Osteoblast (primary cell): ENCODE data around the gene PLCB4. TPM values are rescaled to one million over a fixed set of nuclear protein-coding genes. Genes with fewer than 3 reads are reported as not detected.

Experiments
- DNase-seq: peaks from one replicate; pipeline ENCODE4 v3.0.0; 2011; ENCODE audit warnings: low spot score, mixed read lengths; ENCODE audit not compliant: insufficient read length; ENCODE audit errors: missing footprints
- H2AFZ ChIP-seq: 2 replicates; pipeline ENCODE4 v1.6.0; 2011; ENCODE audit warnings: mild to moderate bottlenecking, low read length
- H3K27ac ChIP-seq: 2 replicates; pipeline ENCODE4 v1.5.1; 2011; ENCODE audit warnings: mild to moderate bottlenecking, low read depth, low read length, moderate library complexity
- H3K27me3 ChIP-seq: 2 replicates; pipeline ENCODE4 v1.6.0; 2012; ENCODE audit warnings: mild to moderate bottlenecking, control low read depth, inconsistent platforms, low read length, moderate library complexity; ENCODE audit not compliant: insufficient read depth
- H3K36me3 ChIP-seq: 2 replicates; pipeline ENCODE4 v1.5.1; 2011; ENCODE audit warnings: mild to moderate bottlenecking, low read length, control low read depth, moderate library complexity; ENCODE audit not compliant: insufficient read depth
- H3K4me1 ChIP-seq: 2 replicates; pipeline ENCODE4 v1.5.1; 2011; ENCODE audit warnings: mild to moderate bottlenecking, low read length, control low read depth, moderate library complexity; ENCODE audit not compliant: insufficient read depth
- H3K4me2 ChIP-seq: 2 replicates; pipeline ENCODE4 v1.6.0; 2011; ENCODE audit warnings: mild to moderate bottlenecking, low read length; ENCODE audit not compliant: insufficient read depth
- H3K4me3 ChIP-seq: fragments of 200-600 bp; sonication (generic); 3 replicates; pipeline ENCODE4 v1.5.1; 2012; ENCODE audit warnings: mild to moderate bottlenecking, low read length, inconsistent platforms; ENCODE audit not compliant: insufficient read depth
- H3K79me2 ChIP-seq: 2 replicates; pipeline ENCODE4 v1.6.0; 2012; ENCODE audit warnings: mild to moderate bottlenecking, low read length, control low read depth, inconsistent platforms; ENCODE audit not compliant: insufficient read depth
- H3K9me3 ChIP-seq: 2 replicates; pipeline ENCODE4 v1.5.1; 2011; ENCODE audit warnings: low read depth, low read length, control low read depth
- H4K20me1 ChIP-seq: 2 replicates; pipeline ENCODE4 v1.6.0; 2012; ENCODE audit warnings: mild to moderate bottlenecking, low read length, control low read depth; ENCODE audit not compliant: insufficient read depth
- total RNA-seq: library from RNA; depleted of rRNA; stranded (reverse); fragments of >200 nt; gene quantifications from 2 replicates; pipeline ENCODE4 v1.2.3, GENCODE V29; 2012
- TF ChIP-seq, protein P1 (sequence below): IDR thresholded peaks from 2 replicates; pipeline ENCODE4 v1.5.1; 2011; ENCODE audit warnings: mild to moderate bottlenecking, low read depth, low read length, moderate library complexity; ENCODE audit errors: extremely low read depth

Gene PLCB4
- total RNA-seq, 1 donor, result 13.0 TPM

- Histone ChIP-seq H3K4me3 (no peak overlapping the region), H3K79me2 (peaks cover 3% of the 10 kb centered on the region), H3K4me2 (no peak overlapping the region), H4K20me1 (peaks cover 4% of the 10 kb centered on the region), H3K27me3 (no peaks in the 10 kb centered on the region), H2AFZ (no peak overlapping the region), H3K36me3 (no peaks in the 10 kb centered on the region), H3K9me3 (no peaks in the 10 kb centered on the region), H3K27ac (no peak overlapping the region), H3K4me1 (peaks cover 8% of the 10 kb centered on the region)
- no peak for DNase-seq
- TF ChIP-seq, protein P1, sequence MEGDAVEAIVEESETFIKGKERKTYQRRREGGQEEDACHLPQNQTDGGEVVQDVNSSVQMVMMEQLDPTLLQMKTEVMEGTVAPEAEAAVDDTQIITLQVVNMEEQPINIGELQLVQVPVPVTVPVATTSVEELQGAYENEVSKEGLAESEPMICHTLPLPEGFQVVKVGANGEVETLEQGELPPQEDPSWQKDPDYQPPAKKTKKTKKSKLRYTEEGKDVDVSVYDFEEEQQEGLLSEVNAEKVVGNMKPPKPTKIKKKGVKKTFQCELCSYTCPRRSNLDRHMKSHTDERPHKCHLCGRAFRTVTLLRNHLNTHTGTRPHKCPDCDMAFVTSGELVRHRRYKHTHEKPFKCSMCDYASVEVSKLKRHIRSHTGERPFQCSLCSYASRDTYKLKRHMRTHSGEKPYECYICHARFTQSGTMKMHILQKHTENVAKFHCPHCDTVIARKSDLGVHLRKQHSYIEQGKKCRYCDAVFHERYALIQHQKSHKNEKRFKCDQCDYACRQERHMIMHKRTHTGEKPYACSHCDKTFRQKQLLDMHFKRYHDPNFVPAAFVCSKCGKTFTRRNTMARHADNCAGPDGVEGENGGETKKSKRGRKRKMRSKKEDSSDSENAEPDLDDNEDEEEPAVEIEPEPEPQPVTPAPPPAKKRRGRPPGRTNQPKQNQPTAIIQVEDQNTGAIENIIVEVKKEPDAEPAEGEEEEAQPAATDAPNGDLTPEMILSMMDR, result no peak
Observed at GRCh38 chr20:9281803-9282202, 212.9 kb downstream of the PLCB4 start.

DNA sequence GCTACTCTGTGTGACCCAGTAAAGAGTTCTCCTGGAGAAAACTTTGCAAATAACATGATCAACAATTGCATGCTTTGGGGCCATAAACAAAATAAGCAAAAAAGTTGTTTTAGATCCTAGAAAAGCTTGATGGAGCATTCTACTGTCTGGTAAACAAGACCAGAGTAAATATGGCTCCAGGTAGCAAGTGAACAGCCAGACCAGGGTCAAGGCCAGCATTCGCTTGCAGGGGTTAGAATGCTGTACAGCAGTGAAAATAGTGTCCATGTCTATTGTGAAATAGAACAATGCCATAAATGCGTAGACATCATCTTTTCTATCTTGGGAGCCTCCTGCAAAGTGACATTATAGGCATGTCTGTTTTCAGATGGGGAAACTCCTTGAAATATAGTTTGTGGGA, 216.7 kb downstream of the PLCB4 start:
- TF ChIP-seq, protein P1, result no peak
- Histone ChIP-seq H2AFZ (no peak overlapping the region), H3K79me2 (peaks cover 3% of the 10 kb centered on the region)

DNA sequence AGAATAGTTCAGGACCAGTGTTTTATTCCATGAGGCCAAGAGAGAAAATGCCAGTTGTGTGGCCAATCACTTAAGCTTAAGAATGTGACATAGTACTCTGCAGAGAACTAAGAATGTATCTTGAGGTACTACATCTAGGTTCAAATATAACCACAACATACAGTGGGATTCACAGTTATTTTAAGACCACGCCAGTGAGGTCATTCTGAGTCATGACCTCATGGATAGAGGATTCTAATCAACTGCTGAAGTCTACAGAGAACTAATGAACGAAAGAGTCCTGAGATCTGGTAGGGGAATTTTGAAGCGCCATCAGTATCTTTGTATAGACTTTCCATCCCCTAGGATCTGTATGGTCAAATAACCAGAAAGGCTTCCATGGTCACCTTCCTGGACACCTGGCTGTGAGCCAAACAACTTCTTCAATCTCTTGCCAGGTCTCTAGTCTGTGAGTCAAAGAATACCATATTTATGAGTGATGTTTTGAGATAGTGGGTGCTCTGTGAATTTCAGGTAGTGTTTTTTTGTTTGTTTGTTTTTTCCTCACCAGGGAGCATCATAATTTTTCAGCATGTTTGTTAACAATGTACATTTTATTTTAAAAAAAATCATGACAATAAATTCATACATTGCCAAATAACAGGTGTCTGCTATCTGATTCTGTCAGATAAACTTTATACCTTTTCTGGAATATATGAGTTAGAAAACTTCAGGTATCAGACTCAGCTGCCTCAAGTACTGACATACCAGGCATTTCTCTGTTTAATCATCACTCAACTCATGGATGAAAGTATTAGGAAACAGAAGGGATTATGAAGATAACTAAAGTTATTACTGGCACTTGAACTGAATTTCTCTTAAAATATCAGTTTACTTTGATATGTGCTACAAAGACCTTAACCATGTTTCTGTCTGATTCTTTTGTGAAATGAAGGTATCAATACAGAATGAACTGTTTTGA, 217.9 kb downstream of the PLCB4 start:
- peaks cover 7% of the 10 kb centered on the region for H3K4me1 ChIP-seq
- H3K36me3 ChIP-seq, result no peaks in the 10 kb centered on the region
- H3K4me2 ChIP-seq, result no peak overlapping the region
- TF ChIP-seq, protein P1, result no peak
- no peaks in the 10 kb centered on the region for H4K20me1 ChIP-seq
- H3K4me3 ChIP-seq, result no peak overlapping the region
- no peak overlapping the region for H3K27ac ChIP-seq
- no peaks in the 10 kb centered on the region for H3K27me3 ChIP-seq
- H3K9me3 ChIP-seq, result no peaks in the 10 kb centered on the region
- no peak overlapping the region for H2AFZ ChIP-seq
- H3K79me2 ChIP-seq, result peaks cover 3% of the 10 kb centered on the region
- DNase-seq, result no peak

More for the DNA sequence above, 216.7 kb downstream of the PLCB4 start:
- Histone ChIP-seq H4K20me1 (no peaks in the 10 kb centered on the region), H3K4me1 (peaks cover 8% of the 10 kb centered on the region), H3K9me3 (no peaks in the 10 kb centered on the region), H3K27ac (no peak overlapping the region), H3K36me3 (no peaks in the 10 kb centered on the region), H3K27me3 (no peaks in the 10 kb centered on the region), H3K4me2 (no peak overlapping the region), H3K4me3 (no peak overlapping the region)
- no peak for DNase-seq

DNA sequence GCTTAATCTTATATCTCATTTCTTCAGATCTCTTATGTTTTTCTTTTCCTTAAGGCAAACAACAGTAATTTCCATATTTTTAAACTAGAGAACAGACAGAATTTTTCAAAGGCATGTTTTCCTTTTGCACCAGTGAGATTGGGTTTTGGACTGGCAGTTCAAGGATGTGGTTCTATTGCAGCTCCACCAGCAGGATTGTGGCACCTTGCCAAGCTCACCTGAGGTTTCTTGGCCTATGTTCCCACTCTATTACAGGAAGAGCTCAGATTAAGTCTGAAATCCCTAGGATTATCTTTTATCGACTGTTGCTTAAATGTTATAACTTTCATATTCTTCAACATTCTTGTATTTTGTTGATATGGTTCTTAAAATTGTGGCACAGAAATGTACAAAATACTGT, 218.9 kb downstream of the PLCB4 start:
- H3K36me3 ChIP-seq, result no peaks in the 10 kb centered on the region
- H3K27ac ChIP-seq, result no peak overlapping the region
- no peaks in the 10 kb centered on the region for H3K27me3 ChIP-seq
- TF ChIP-seq, protein P1, result no peak
- peaks cover 7% of the 10 kb centered on the region for H3K4me1 ChIP-seq
- no peak overlapping the region for H3K4me2 ChIP-seq
- H3K9me3 ChIP-seq, result no peaks in the 10 kb centered on the region
- no peak overlapping the region for H2AFZ ChIP-seq
- H3K4me3 ChIP-seq, result no peak overlapping the region
- H3K79me2 ChIP-seq, result peaks cover 3% of the 10 kb centered on the region
- DNase-seq, result no peak
- no peaks in the 10 kb centered on the region for H4K20me1 ChIP-seq
